ENCODE results near the gene VWA8. TPM values are rescaled to one million over a fixed set of nuclear protein-coding genes. Genes with fewer than 3 reads are reported as not detected.

Gene VWA8
- total RNA-seq, 4 donors from 2014 or later, result 19.5 to 26.2 (median 21.6) TPM

- no peak overlapping the region for H3K27ac ChIP-seq (replicated peaks in 1 of 4)
- intact Hi-C loops (cut with DNase I), result no loop called here
- TF ChIP-seq CTCF (IDR thresholded peaks at IDR 0.05), result no peak
- TF ChIP-seq POLR2A (IDR thresholded peaks at IDR 0.05; ENCODE audit: low read depth), result no peak
- TF ChIP-seq POLR2AphosphoS5 (IDR thresholded peaks at IDR 0.05), result no peak
- no peak for TF ChIP-seq EP300 (IDR thresholded peaks at IDR 0.05)
- DNase-seq (ENCODE audit: extremely low spot score), result no peak
- peaks cover 0 to 18% (median 13%) of the 10 kb centered on the region in 4 donors for H3K36me3 ChIP-seq
- 56% methylated on average over 6 of the region's 6 CpGs for WGBS
- peaks cover 0 to 3% (median 0%) of the 10 kb centered on the region in 4 donors for H3K4me1 ChIP-seq
- H3K4me3 ChIP-seq, result no peak overlapping the region
- H3K27me3 ChIP-seq, result no peaks in the 10 kb centered on the region
- no peaks in the 10 kb centered on the region for H3K9me3 ChIP-seq
Measured at GRCh38 chr13:41582027-41582463, 378.9 kb downstream of the VWA8 start.

GRCh38 chr13:41580345-41580744 is 380.6 kb downstream of the VWA8 start:
- intact Hi-C loops (cut with DNase I), result no loop called here
- peaks cover 0 to 15% (median 4%) of the 10 kb centered on the region in 4 donors for H3K36me3 ChIP-seq

GRCh38 chr13:41579881-41580280 is 381.0 kb downstream of the VWA8 start:
- no peak overlapping the region for H3K4me3 ChIP-seq
- 96% methylated on average over 6 of the region's 6 CpGs for WGBS
- intact Hi-C loops (cut with DNase I), result no loop called here
- no peaks in the 10 kb centered on the region for H3K27me3 ChIP-seq
- peaks cover 0 to 3% (median 0%) of the 10 kb centered on the region in 4 donors for H3K4me1 ChIP-seq
- H3K36me3 ChIP-seq, result peaks cover 0 to 18% (median 4%) of the 10 kb centered on the region in 4 donors
- no peaks in the 10 kb centered on the region for H3K9me3 ChIP-seq
- TF ChIP-seq EP300 (IDR thresholded peaks at IDR 0.05) (no peak), POLR2A (IDR thresholded peaks at IDR 0.05; ENCODE audit: low read depth) (no peak), CTCF (IDR thresholded peaks at IDR 0.05) (no peak), POLR2AphosphoS5 (IDR thresholded peaks at IDR 0.05) (no peak)
- no peak for DNase-seq (ENCODE audit: extremely low spot score)
- H3K27ac ChIP-seq (replicated peaks in 1 of 4), result no peak overlapping the region

More at GRCh38 chr13:41580345-41580744, 380.6 kb downstream of the VWA8 start:
- Histone ChIP-seq H3K4me1 (peaks cover 0 to 3% (median 0%) of the 10 kb centered on the region in 4 donors), H3K27me3 (no peaks in the 10 kb centered on the region), H3K27ac (replicated peaks in 1 of 4) (no peak overlapping the region), H3K4me3 (no peak overlapping the region), H3K9me3 (no peaks in the 10 kb centered on the region)
- TF ChIP-seq CTCF (IDR thresholded peaks at IDR 0.05), result no peak
- TF ChIP-seq EP300 (IDR thresholded peaks at IDR 0.05), result no peak
- no peak for TF ChIP-seq POLR2A (IDR thresholded peaks at IDR 0.05; ENCODE audit: low read depth)
- TF ChIP-seq POLR2AphosphoS5 (IDR thresholded peaks at IDR 0.05), result no peak
- DNase-seq (ENCODE audit: extremely low spot score), result no peak

- H3K4me3 ChIP-seq, result no peak overlapping the region
- TF ChIP-seq CTCF (IDR thresholded peaks at IDR 0.05), result no peak
- no peak for TF ChIP-seq POLR2AphosphoS5 (IDR thresholded peaks at IDR 0.05)
- no peak for TF ChIP-seq POLR2A (IDR thresholded peaks at IDR 0.05; ENCODE audit: low read depth)
- no peak for TF ChIP-seq EP300 (IDR thresholded peaks at IDR 0.05)
- H3K27me3 ChIP-seq, result no peaks in the 10 kb centered on the region
- intact Hi-C loops (cut with DNase I), result no loop called here
- WGBS, result 95% methylated on average over 6 of the region's 6 CpGs
- H3K27ac ChIP-seq (replicated peaks in 1 of 4), result no peak overlapping the region
- DNase-seq (ENCODE audit: extremely low spot score), result no peak
- no peaks in the 10 kb centered on the region for H3K9me3 ChIP-seq
- H3K36me3 ChIP-seq, result peaks cover 0 to 17% (median 3%) of the 10 kb centered on the region in 4 donors
- H3K4me1 ChIP-seq, result peaks cover 0 to 3% (median 0%) of the 10 kb centered on the region in 4 donors
Measured at GRCh38 chr13:41579168-41579567, 381.7 kb downstream of the VWA8 start.

GRCh38 chr13:41578371-41578770 is 382.5 kb downstream of the VWA8 start:
- H3K27ac ChIP-seq (replicated peaks in 1 of 4), result no peak overlapping the region
- no peaks in the 10 kb centered on the region for H3K9me3 ChIP-seq
- no peak overlapping the region for H3K4me3 ChIP-seq
- H3K27me3 ChIP-seq, result no peaks in the 10 kb centered on the region
- DNase-seq (ENCODE audit: extremely low spot score), result no peak
- 91% methylated on average over 5 of the region's 5 CpGs for WGBS
- peaks cover 0 to 3% (median 0%) of the 10 kb centered on the region in 4 donors for H3K4me1 ChIP-seq
- intact Hi-C loops (cut with DNase I), result no loop called here
- TF ChIP-seq POLR2AphosphoS5 (IDR thresholded peaks at IDR 0.05), result no peak
- no peak for TF ChIP-seq POLR2A (IDR thresholded peaks at IDR 0.05; ENCODE audit: low read depth)
- no peak for TF ChIP-seq CTCF (IDR thresholded peaks at IDR 0.05)
- TF ChIP-seq EP300 (IDR thresholded peaks at IDR 0.05), result no peak
- H3K36me3 ChIP-seq, result peaks cover 0 to 17% (median 2%) of the 10 kb centered on the region in 4 donors
